ENCODE measurements around the gene RDH11. TPM values are rescaled to one million over a fixed set of nuclear protein-coding genes. Genes with fewer than 3 reads are reported as not detected.
A peak's percentile ranks its signal among the peaks of the same experiment; 100 is the strongest.
"Not testable (repeated sequence)": the region's sequence is repeated elsewhere in the genome, so short reads cannot be mapped to it uniquely, and the experiment has no call there.

RDH11 gene
- total RNA-seq, 1 donor from 2014 or later: 14.3 TPM

- ATAC-seq; DNase-seq (ENCODE audit: missing footprints): not testable (repeated sequence)
- intact Hi-C loops (cut with DNase I): loop anchor here (5.0 to 10.0 kb wide), 2 partner anchors 37 to 285 kb away; partner anchors contain the start of gene VTI1B
Measured at GRCh38 chr14:67709796-67710195, 14.2 kb upstream of the RDH11 start.

- intact Hi-C loops (cut with DNase I): loop anchor here (5.0 to 10.0 kb wide), 2 partner anchors 37 to 285 kb away; partner anchors contain the start of gene VTI1B
- not testable (repeated sequence) for ATAC-seq; DNase-seq (ENCODE audit: missing footprints)
Measured at GRCh38 chr14:67709346-67709745, 13.8 kb upstream of the RDH11 start.

GRCh38 chr14:67705211-67705610, 9.6 kb upstream of the RDH11 start:
- DNase-seq (ENCODE audit: missing footprints): no peak
- intact Hi-C loops (cut with DNase I): loop anchor here (2.0 to 10.0 kb wide), 4 partner anchors 33 to 280 kb away; partner anchors contain the start of genes ARG2 and VTI1B
- no peak for ATAC-seq

- ATAC-seq (peak; percentile 54), DNase-seq (ENCODE audit: missing footprints) (no peak)
- intact Hi-C loops (cut with DNase I): loop anchor here (2.0 to 10.0 kb wide), 4 partner anchors 32 to 280 kb away; partner anchors contain the start of genes ARG2 and VTI1B
Measured at GRCh38 chr14:67704484-67705089, 9.0 kb upstream of the RDH11 start.

GRCh38 chr14:67703997-67704396, 8.4 kb upstream of the RDH11 start:
- DNase-seq (ENCODE audit: missing footprints): no peak
- intact Hi-C loops (cut with DNase I): loop anchor here (2.0 to 10.0 kb wide), 3 partner anchors 85 to 279 kb away; partner anchors contain the start of gene ARG2
- no peak for ATAC-seq

- DNase-seq (ENCODE audit: missing footprints); ATAC-seq: not testable (repeated sequence)
- intact Hi-C loops (cut with DNase I): loop anchor here (10.0 kb wide), 1 partner anchor 277 kb away; no protein-coding TSS in a partner anchor
Measured at GRCh38 chr14:67701492-67701891, 5.9 kb upstream of the RDH11 start, which contains the start of gene RDH12. Gene RDH12, plus strand, starts transcription at chr14:67701886. Its CDS starts 20,757 bp downstream, at chr14:67722643.

GRCh38 chr14:67698179-67698578, 2.6 kb upstream of the RDH11 start:
- ATAC-seq: no peak
- intact Hi-C loops (cut with DNase I): no loop called here
- DNase-seq (ENCODE audit: missing footprints): no peak

- no peak for ATAC-seq
- DNase-seq (ENCODE audit: missing footprints): no peak
- intact Hi-C loops (cut with DNase I): no loop called here
Measured at GRCh38 chr14:67697006-67697405, 1.4 kb upstream of the RDH11 start.

GRCh38 chr14:67694791-67695393, 672 bp downstream of the RDH11 start:
- DNase-seq (ENCODE audit: missing footprints) (peak; percentile 63), ATAC-seq (no peak)
- intact Hi-C loops (cut with DNase I): loop anchor here (2.0 kb wide), 1 partner anchor 20 kb away; the partner anchor contains the start of gene VTI1B

GRCh38 chr14:67690011-67690410, 5.6 kb downstream of the RDH11 start:
- ATAC-seq: no peak
- intact Hi-C loops (cut with DNase I): no loop called here
- DNase-seq (ENCODE audit: missing footprints): no peak

- ATAC-seq: no peak
- intact Hi-C loops (cut with DNase I): no loop called here
- no peak for DNase-seq (ENCODE audit: missing footprints)
Measured at GRCh38 chr14:67683842-67684241, 11.7 kb downstream of the RDH11 start.

GRCh38 chr14:67680941-67681340, 14.6 kb downstream of the RDH11 start:
- ATAC-seq (no peak), DNase-seq (ENCODE audit: missing footprints) (no peak)
- intact Hi-C loops (cut with DNase I): no loop called here

- DNase-seq (ENCODE audit: missing footprints) (no peak), ATAC-seq (no peak)
- intact Hi-C loops (cut with DNase I): no loop called here
Measured at GRCh38 chr14:67680121-67680602, 15.4 kb downstream of the RDH11 start.

GRCh38 chr14:67679006-67679405, 16.6 kb downstream of the RDH11 start:
- ATAC-seq: no peak
- intact Hi-C loops (cut with DNase I): no loop called here
- DNase-seq (ENCODE audit: missing footprints): no peak

- ATAC-seq (no peak), DNase-seq (ENCODE audit: missing footprints) (no peak)
- intact Hi-C loops (cut with DNase I): loop anchor here (2.0 kb wide), 1 partner anchor 20 kb away; the partner anchor contains the start of gene RDH11
Measured at GRCh38 chr14:67675219-67675582, 20.4 kb downstream of the RDH11 start.

GRCh38 chr14:67674480-67675218, 20.9 kb downstream of the RDH11 start, which contains the start of gene VTI1B:
Gene VTI1B, minus strand, starts transcription at chr14:67674632. Its CDS starts 143 bp downstream, at chr14:67674489.
- ATAC-seq: peak; percentile 98
- intact Hi-C loops (cut with DNase I): loop anchor here (2.0 to 5.0 kb wide), 3 partner anchors 20 to 72 kb away; partner anchors contain the start of genes PIGH and RDH11
- DNase-seq (ENCODE audit: missing footprints): peak; percentile 90

- ATAC-seq (peak; percentile 87), DNase-seq (ENCODE audit: missing footprints) (peak; percentile 90)
- intact Hi-C loops (cut with DNase I): loop anchor here (2.0 to 5.0 kb wide), 3 partner anchors 21 to 72 kb away; partner anchors contain the start of genes PIGH and RDH11
Measured at GRCh38 chr14:67674139-67674479, 21.5 kb downstream of the RDH11 start.

- intact Hi-C loops (cut with DNase I): loop anchor here (5.0 kb wide), 2 partner anchors 34 to 71 kb away; partner anchors contain the start of gene PIGH
- no peak for DNase-seq (ENCODE audit: missing footprints)
- ATAC-seq: no peak
Measured at GRCh38 chr14:67673451-67673850, 22.1 kb downstream of the RDH11 start.

GRCh38 chr14:67668559-67668958, 27.0 kb downstream of the RDH11 start:
- intact Hi-C loops (cut with DNase I): no loop called here
- DNase-seq (ENCODE audit: missing footprints): no peak
- no peak for ATAC-seq

Measured in Right ventricle myocardium inferior (tissue), 1 donor.